Measurements from ENCODE around the gene CTDSPL.

The CTDSPL gene

DNA sequence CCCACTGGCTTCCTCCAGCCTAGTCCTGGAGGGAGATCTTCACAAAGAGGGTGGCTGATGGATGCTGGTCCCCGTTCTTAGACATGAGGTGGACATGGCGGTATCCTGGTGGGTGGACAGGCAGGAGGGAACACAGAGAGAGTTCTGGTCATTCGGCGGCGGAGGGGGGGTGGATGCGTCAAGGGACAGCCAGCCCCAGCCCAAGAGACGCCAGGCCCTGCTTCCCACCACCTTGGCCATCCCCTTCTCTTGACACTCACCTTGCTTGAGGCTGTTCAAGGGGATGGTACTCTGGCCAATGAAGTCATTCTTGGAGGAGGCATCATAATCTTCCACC is 146.0 kb downstream of the CTDSPL start:
- H4K91ac ChIP-seq (ENCODE audit: low read length) = no peak overlapping the region
- WGBS = 100% methylated on average over 2 of the region's 7 CpGs
- H2BK15ac ChIP-seq (ENCODE audit: low read depth, poor library complexity, severe bottlenecking) = no peak overlapping the region
- H2AFZ ChIP-seq (ENCODE audit: low read depth, low read length) = no peak overlapping the region
- no peak overlapping the region for H3K23ac ChIP-seq (ENCODE audit: low read length in 2 of 2)
- peak overlapping the region in 1 of 2 experiments; percentile 22 for H3K14ac ChIP-seq (ENCODE audit: low read length in 2 of 2)
- no peak for DNase-seq
- H2BK120ac ChIP-seq (ENCODE audit: low read depth, low read length) = no peak overlapping the region
- H3K36me3 ChIP-seq (ENCODE audit: control insufficient read depth in 1 of 2, insufficient read depth in 2 of 2, low read depth in 1 of 2, low read length in 2 of 2) = peaks cover 54 to 58% of the 10 kb centered on the region in 2 experiments
- peaks cover 2% of the 10 kb centered on the region for H3K4me1 ChIP-seq (ENCODE audit: control insufficient read depth, insufficient read depth, low read depth, low read length)
- no peak overlapping the region for H3K18ac ChIP-seq (ENCODE audit: low read depth in 1 of 2, low read length in 2 of 2)
- H3K4ac ChIP-seq (ENCODE audit: low read depth in 1 of 2, low read length in 2 of 2) = no peak overlapping the region
- no peak overlapping the region for H4K8ac ChIP-seq (ENCODE audit: low read length)
- no peak overlapping the region for H3K4me2 ChIP-seq (ENCODE audit: low read length, poor library complexity, severe bottlenecking)
- H3K79me1 ChIP-seq (replicated peaks; ENCODE audit: low read length, poor library complexity, severe bottlenecking) = no peaks in the 10 kb centered on the region
- no peak overlapping the region for H2AK5ac ChIP-seq (ENCODE audit: low read length, severe bottlenecking)
- H3K27me3 ChIP-seq (ENCODE audit: control insufficient read depth in 1 of 2, insufficient read depth in 1 of 2, low read length in 2 of 2) = no peaks in the 10 kb centered on the region
- no peak overlapping the region for H3K27ac ChIP-seq (ENCODE audit: low read length, poor library complexity, severe bottlenecking)
- H3K9ac ChIP-seq (ENCODE audit: low read length) = no peak overlapping the region
- H3K9me3 ChIP-seq (ENCODE audit: control insufficient read depth, low read length) = no peaks in the 10 kb centered on the region
- no peak overlapping the region for H2BK12ac ChIP-seq (ENCODE audit: low read length in 2 of 2)
- no peak overlapping the region for H3K4me3 ChIP-seq (ENCODE audit: insufficient read depth in 1 of 2, low read depth in 1 of 2, low read length in 2 of 2)
- no peak overlapping the region for H2BK5ac ChIP-seq (ENCODE audit: low read depth, low read length, poor library complexity, severe bottlenecking)

DNA sequence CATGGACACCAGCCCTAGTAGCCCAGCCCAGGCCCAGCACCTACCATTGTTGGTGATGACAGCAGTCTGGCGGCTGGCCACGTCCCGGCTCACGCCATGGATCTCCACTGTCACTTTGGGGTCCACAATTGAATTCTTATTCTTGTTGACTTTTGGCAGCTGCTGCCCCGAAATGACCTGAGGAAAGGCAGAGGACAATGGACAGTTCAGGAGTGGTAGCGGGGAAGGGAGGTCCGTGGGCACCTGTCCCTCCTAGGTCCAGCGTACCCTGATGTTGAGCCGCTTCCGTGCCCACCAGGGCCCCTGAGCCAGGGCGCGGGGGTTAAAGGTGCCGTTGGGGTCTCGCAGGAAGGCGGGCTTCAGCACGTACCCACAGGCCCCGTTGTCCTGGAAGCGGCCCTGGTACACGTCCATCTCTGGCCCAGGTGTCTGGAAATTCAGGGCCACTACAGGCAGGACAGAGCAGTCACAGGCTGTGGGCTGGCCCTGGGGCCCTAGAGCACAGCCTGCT is 146.6 kb downstream of the CTDSPL start:
- Histone ChIP-seq H3K9ac (ENCODE audit: low read length) (no peak overlapping the region), H2BK15ac (ENCODE audit: low read depth, poor library complexity, severe bottlenecking) (no peak overlapping the region), H3K79me1 (replicated peaks; ENCODE audit: low read length, poor library complexity, severe bottlenecking) (no peaks in the 10 kb centered on the region), H4K8ac (ENCODE audit: low read length) (no peak overlapping the region), H2AFZ (ENCODE audit: low read depth, low read length) (no peak overlapping the region), H3K4me2 (ENCODE audit: low read length, poor library complexity, severe bottlenecking) (no peak overlapping the region), H2BK5ac (ENCODE audit: low read depth, low read length, poor library complexity, severe bottlenecking) (no peak overlapping the region), H2BK12ac (ENCODE audit: low read length in 2 of 2) (no peak overlapping the region), H3K4me3 (ENCODE audit: insufficient read depth in 1 of 2, low read depth in 1 of 2, low read length in 2 of 2) (no peak overlapping the region), H3K4ac (ENCODE audit: low read depth in 1 of 2, low read length in 2 of 2) (no peak overlapping the region), H3K36me3 (ENCODE audit: control insufficient read depth in 1 of 2, insufficient read depth in 2 of 2, low read depth in 1 of 2, low read length in 2 of 2) (peaks cover 54 to 56% of the 10 kb centered on the region in 2 experiments), H3K4me1 (ENCODE audit: control insufficient read depth, insufficient read depth, low read depth, low read length) (peaks cover 2% of the 10 kb centered on the region), H3K18ac (ENCODE audit: low read depth in 1 of 2, low read length in 2 of 2) (no peak overlapping the region), H3K27ac (ENCODE audit: low read length, poor library complexity, severe bottlenecking) (no peak overlapping the region), H3K14ac (ENCODE audit: low read length in 2 of 2) (no peak overlapping the region), H3K9me3 (ENCODE audit: control insufficient read depth, low read length) (no peaks in the 10 kb centered on the region), H4K91ac (ENCODE audit: low read length) (no peak overlapping the region), H2BK120ac (ENCODE audit: low read depth, low read length) (no peak overlapping the region), H3K27me3 (ENCODE audit: control insufficient read depth in 1 of 2, insufficient read depth in 1 of 2, low read length in 2 of 2) (no peaks in the 10 kb centered on the region), H3K23ac (ENCODE audit: low read length in 2 of 2) (no peak overlapping the region), H2AK5ac (ENCODE audit: low read length, severe bottlenecking) (no peak overlapping the region)
- WGBS = 96% methylated on average over 19 of the region's 19 CpGs
- DNase-seq = no peak

- H3K4me3 ChIP-seq (ENCODE audit: insufficient read depth in 1 of 2, low read depth in 1 of 2, low read length in 2 of 2) = no peak overlapping the region
- 97% methylated on average over 14 of the region's 16 CpGs for WGBS
- H3K9ac ChIP-seq (ENCODE audit: low read length) = no peak overlapping the region
- no peak overlapping the region for H2AFZ ChIP-seq (ENCODE audit: low read depth, low read length)
- no peak overlapping the region for H2BK5ac ChIP-seq (ENCODE audit: low read depth, low read length, poor library complexity, severe bottlenecking)
- DNase-seq = no peak
- H3K27ac ChIP-seq (ENCODE audit: low read length, poor library complexity, severe bottlenecking) = no peak overlapping the region
- no peak overlapping the region for H2AK5ac ChIP-seq (ENCODE audit: low read length, severe bottlenecking)
- no peak overlapping the region for H2BK15ac ChIP-seq (ENCODE audit: low read depth, poor library complexity, severe bottlenecking)
- H4K8ac ChIP-seq (ENCODE audit: low read length) = no peak overlapping the region
- H3K14ac ChIP-seq (ENCODE audit: low read length in 2 of 2) = no peak overlapping the region
- H3K4me2 ChIP-seq (ENCODE audit: low read length, poor library complexity, severe bottlenecking) = no peak overlapping the region
- no peaks in the 10 kb centered on the region for H3K79me1 ChIP-seq (replicated peaks; ENCODE audit: low read length, poor library complexity, severe bottlenecking)
- H3K23ac ChIP-seq (ENCODE audit: low read length in 2 of 2) = no peak overlapping the region
- peaks cover 2% of the 10 kb centered on the region for H3K4me1 ChIP-seq (ENCODE audit: control insufficient read depth, insufficient read depth, low read depth, low read length)
- H3K27me3 ChIP-seq (ENCODE audit: control insufficient read depth in 1 of 2, insufficient read depth in 1 of 2, low read length in 2 of 2) = no peaks in the 10 kb centered on the region
- no peak overlapping the region for H2BK120ac ChIP-seq (ENCODE audit: low read depth, low read length)
- no peak overlapping the region for H4K91ac ChIP-seq (ENCODE audit: low read length)
- no peaks in the 10 kb centered on the region for H3K9me3 ChIP-seq (ENCODE audit: control insufficient read depth, low read length)
- peaks cover 54 to 63% of the 10 kb centered on the region in 2 experiments for H3K36me3 ChIP-seq (ENCODE audit: control insufficient read depth in 1 of 2, insufficient read depth in 2 of 2, low read depth in 1 of 2, low read length in 2 of 2)
- H2BK12ac ChIP-seq (ENCODE audit: low read length in 2 of 2) = no peak overlapping the region
- H3K18ac ChIP-seq (ENCODE audit: low read depth in 1 of 2, low read length in 2 of 2) = no peak overlapping the region
- no peak overlapping the region for H3K4ac ChIP-seq (ENCODE audit: low read depth in 1 of 2, low read length in 2 of 2)
Measured at GRCh38 chr3:38008971-38009580, 147.4 kb downstream of the CTDSPL start.

DNA sequence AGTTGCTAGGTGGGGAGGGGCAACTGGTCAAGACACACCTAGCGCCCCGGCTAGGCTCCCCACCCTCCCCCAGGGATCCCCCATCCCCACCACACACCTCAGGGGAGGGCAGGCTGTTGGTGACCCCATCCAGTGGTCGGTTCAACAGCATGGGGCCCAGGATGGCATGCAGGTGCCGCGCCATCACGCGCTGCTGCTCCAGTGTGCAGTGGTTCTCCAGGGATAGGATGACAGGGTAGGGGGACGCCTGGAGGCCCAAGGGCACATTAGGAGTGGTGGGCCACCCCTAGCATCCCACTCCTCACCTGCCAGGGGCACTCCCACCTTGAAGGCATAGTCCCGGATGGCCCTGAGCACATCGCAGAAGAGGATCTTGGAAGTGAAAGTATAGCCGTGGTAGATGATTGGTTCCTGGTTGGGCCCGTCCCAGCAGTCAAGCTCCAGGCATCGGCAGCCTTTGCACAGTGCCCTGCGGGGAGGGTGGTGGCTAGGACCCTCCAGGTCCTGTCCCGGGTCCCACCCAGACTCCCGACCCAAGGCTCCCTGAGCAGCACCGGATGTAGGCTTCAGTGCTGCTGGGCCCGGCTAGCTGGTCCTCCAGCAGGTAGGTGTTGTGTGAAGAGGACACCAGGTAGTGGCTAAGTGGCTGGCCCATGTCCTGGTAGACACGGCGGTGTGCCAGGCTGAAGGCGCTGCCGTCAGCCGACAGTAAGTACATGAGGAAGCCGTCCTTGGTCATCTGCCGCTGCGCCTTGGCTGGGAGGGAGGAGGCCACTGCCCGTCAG is 148.3 kb downstream of the CTDSPL start:
- H2BK15ac ChIP-seq (ENCODE audit: low read depth, poor library complexity, severe bottlenecking) = no peak overlapping the region
- no peak overlapping the region for H3K9ac ChIP-seq (ENCODE audit: low read length)
- peaks cover 54 to 70% of the 10 kb centered on the region in 2 experiments for H3K36me3 ChIP-seq (ENCODE audit: control insufficient read depth in 1 of 2, insufficient read depth in 2 of 2, low read depth in 1 of 2, low read length in 2 of 2)
- H3K18ac ChIP-seq (ENCODE audit: low read depth in 1 of 2, low read length in 2 of 2) = no peak overlapping the region
- H3K4me2 ChIP-seq (ENCODE audit: low read length, poor library complexity, severe bottlenecking) = no peak overlapping the region
- DNase-seq = no peak
- H2BK120ac ChIP-seq (ENCODE audit: low read depth, low read length) = no peak overlapping the region
- H2AK5ac ChIP-seq (ENCODE audit: low read length, severe bottlenecking) = no peak overlapping the region
- no peak overlapping the region for H2AFZ ChIP-seq (ENCODE audit: low read depth, low read length)
- no peak overlapping the region for H3K4me3 ChIP-seq (ENCODE audit: insufficient read depth in 1 of 2, low read depth in 1 of 2, low read length in 2 of 2)
- no peak overlapping the region for H3K23ac ChIP-seq (ENCODE audit: low read length in 2 of 2)
- H3K14ac ChIP-seq (ENCODE audit: low read length in 2 of 2) = no peak overlapping the region
- H4K8ac ChIP-seq (ENCODE audit: low read length) = no peak overlapping the region
- no peak overlapping the region for H2BK5ac ChIP-seq (ENCODE audit: low read depth, low read length, poor library complexity, severe bottlenecking)
- H2BK12ac ChIP-seq (ENCODE audit: low read length in 2 of 2) = no peak overlapping the region
- WGBS = 95% methylated on average over 26 of the region's 27 CpGs
- H4K91ac ChIP-seq (ENCODE audit: low read length) = no peak overlapping the region
- no peaks in the 10 kb centered on the region for H3K79me1 ChIP-seq (replicated peaks; ENCODE audit: low read length, poor library complexity, severe bottlenecking)
- no peaks in the 10 kb centered on the region for H3K9me3 ChIP-seq (ENCODE audit: control insufficient read depth, low read length)
- H3K4me1 ChIP-seq (ENCODE audit: control insufficient read depth, insufficient read depth, low read depth, low read length) = no peaks in the 10 kb centered on the region
- no peak overlapping the region for H3K4ac ChIP-seq (ENCODE audit: low read depth in 1 of 2, low read length in 2 of 2)
- no peaks in the 10 kb centered on the region for H3K27me3 ChIP-seq (ENCODE audit: control insufficient read depth in 1 of 2, insufficient read depth in 1 of 2, low read length in 2 of 2)
- H3K27ac ChIP-seq (ENCODE audit: low read length, poor library complexity, severe bottlenecking) = no peak overlapping the region
